Breast epithelium (tissue), 3 donors: ENCODE data around the gene TMEM178B.

ENCODE experiments used
- POLR2A ChIP-seq: fragments of 450-650 bp; IDR thresholded peaks from one replicate; pipeline ENCODE4 v1.6.1; 2016; ENCODE audit warnings: antibody characterized with exemption, mild to moderate bottlenecking, moderate library complexity
- POLR2AphosphoS5 ChIP-seq, 3 donors: sonication (generic); formaldehyde crosslinking; IDR thresholded peaks; one replicate each; pipeline ENCODE4 v1.6.1; 2017; ENCODE audit warnings: antibody characterized with exemption in 3 of 3
- TF ChIP-seq, protein P1 (sequence below), 3 donors: fragments of 450-650 bp; IDR thresholded peaks; one replicate each; pipeline ENCODE4 v1.5.1; 2016 to 2017; ENCODE audit warnings: antibody characterized with exemption in 3 of 3, mild to moderate bottlenecking in 3 of 3, moderate library complexity in 3 of 3

DNA sequence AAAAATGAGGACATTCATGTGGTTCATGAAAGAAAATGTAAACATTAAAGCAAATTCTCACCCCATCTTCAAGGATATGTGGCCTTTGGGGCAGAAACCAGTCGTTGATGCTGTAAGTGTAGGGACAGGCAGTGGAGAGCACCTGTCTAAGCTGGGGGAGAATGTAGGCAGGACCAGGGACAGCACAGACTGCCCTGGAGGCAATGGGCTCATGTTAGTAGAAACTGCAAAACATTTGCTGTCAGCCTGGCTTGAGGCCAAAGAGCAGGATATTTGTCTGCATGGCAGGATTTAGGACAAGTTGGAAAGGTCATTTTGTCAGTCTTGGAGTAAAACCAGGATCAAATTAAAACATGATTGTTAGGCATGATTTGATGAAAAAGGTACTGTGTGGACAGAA, 265.7 kb downstream of the TMEM178B start:
- TF ChIP-seq, protein P1, sequence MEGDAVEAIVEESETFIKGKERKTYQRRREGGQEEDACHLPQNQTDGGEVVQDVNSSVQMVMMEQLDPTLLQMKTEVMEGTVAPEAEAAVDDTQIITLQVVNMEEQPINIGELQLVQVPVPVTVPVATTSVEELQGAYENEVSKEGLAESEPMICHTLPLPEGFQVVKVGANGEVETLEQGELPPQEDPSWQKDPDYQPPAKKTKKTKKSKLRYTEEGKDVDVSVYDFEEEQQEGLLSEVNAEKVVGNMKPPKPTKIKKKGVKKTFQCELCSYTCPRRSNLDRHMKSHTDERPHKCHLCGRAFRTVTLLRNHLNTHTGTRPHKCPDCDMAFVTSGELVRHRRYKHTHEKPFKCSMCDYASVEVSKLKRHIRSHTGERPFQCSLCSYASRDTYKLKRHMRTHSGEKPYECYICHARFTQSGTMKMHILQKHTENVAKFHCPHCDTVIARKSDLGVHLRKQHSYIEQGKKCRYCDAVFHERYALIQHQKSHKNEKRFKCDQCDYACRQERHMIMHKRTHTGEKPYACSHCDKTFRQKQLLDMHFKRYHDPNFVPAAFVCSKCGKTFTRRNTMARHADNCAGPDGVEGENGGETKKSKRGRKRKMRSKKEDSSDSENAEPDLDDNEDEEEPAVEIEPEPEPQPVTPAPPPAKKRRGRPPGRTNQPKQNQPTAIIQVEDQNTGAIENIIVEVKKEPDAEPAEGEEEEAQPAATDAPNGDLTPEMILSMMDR (IDR thresholded peaks at IDR 0.05), result no peak
- TF ChIP-seq POLR2A (no peak), POLR2AphosphoS5 (IDR thresholded peaks at IDR 0.05) (no peak)
